Stimulated activated naive CD8-positive, alpha-beta T cell treated with anti-CD3 and anti-CD28 coated beads, Interleukin-15, Interleukin-2, amounts not matched to agents 100 ng/mL and 50 ng/mL, for 24 hours (primary cell): ENCODE measurements around the gene PLA2G4B.

Source experiments
- H3K27ac Mint-ChIP-seq: one replicate; pipeline ENCODE4 v1.8.0; 2021; ENCODE audit warnings: mild to moderate bottlenecking, mixed read lengths
- H3K27me3 Mint-ChIP-seq: one replicate; pipeline ENCODE4 v1.8.0; 2021; ENCODE audit warnings: mixed read lengths
- H3K36me3 Mint-ChIP-seq: one replicate; pipeline ENCODE4 v1.8.0; 2021; ENCODE audit warnings: low read depth, mixed read lengths
- H3K4me1 Mint-ChIP-seq: one replicate; pipeline ENCODE4 v1.8.0; 2021; ENCODE audit warnings: low read depth, mixed read lengths
- H3K4me3 Mint-ChIP-seq: one replicate; pipeline ENCODE4 v1.8.0; 2021; ENCODE audit warnings: mild to moderate bottlenecking, mixed read lengths
- H3K9me3 Mint-ChIP-seq: one replicate; pipeline ENCODE4 v1.8.0; 2021; ENCODE audit warnings: mixed read lengths

The PLA2G4B gene

GRCh38 chr15:41860049-41860828, 21.6 kb downstream of the PLA2G4B start:
- Mint-ChIP-seq H3K27ac (no peak overlapping the region), H3K27me3 (no peaks in the 10 kb centered on the region), H3K4me3 (no peak overlapping the region), H3K36me3 (no peaks in the 10 kb centered on the region), H3K9me3 (no peaks in the 10 kb centered on the region), H3K4me1 (peaks cover 4% of the 10 kb centered on the region)

- no peaks in the 10 kb centered on the region for H3K27me3 Mint-ChIP-seq
- peaks cover 4% of the 10 kb centered on the region for H3K4me1 Mint-ChIP-seq
- no peak overlapping the region for H3K4me3 Mint-ChIP-seq
- H3K27ac Mint-ChIP-seq, result no peak overlapping the region
- no peaks in the 10 kb centered on the region for H3K9me3 Mint-ChIP-seq
- no peaks in the 10 kb centered on the region for H3K36me3 Mint-ChIP-seq
These were observed 23.2 kb downstream of the PLA2G4B start for GRCh38 chr15:41861736-41862356.

GRCh38 chr15:41862515-41863116, 24.0 kb downstream of the PLA2G4B start:
- Mint-ChIP-seq H3K9me3 (no peaks in the 10 kb centered on the region), H3K4me3 (no peak overlapping the region), H3K27me3 (no peaks in the 10 kb centered on the region), H3K4me1 (peaks cover 4% of the 10 kb centered on the region), H3K36me3 (no peaks in the 10 kb centered on the region), H3K27ac (peak overlapping the region; percentile 58)

- Mint-ChIP-seq H3K9me3 (no peaks in the 10 kb centered on the region), H3K36me3 (no peaks in the 10 kb centered on the region), H3K27ac (no peak overlapping the region), H3K4me1 (peaks cover 2% of the 10 kb centered on the region), H3K27me3 (no peaks in the 10 kb centered on the region), H3K4me3 (no peak overlapping the region)
These were observed 26.9 kb downstream of the PLA2G4B start for GRCh38 chr15:41865490-41866055.

GRCh38 chr15:41866263-41866703, 27.6 kb downstream of the PLA2G4B start:
- Mint-ChIP-seq H3K36me3 (no peaks in the 10 kb centered on the region), H3K4me1 (peaks cover 6% of the 10 kb centered on the region), H3K27me3 (no peaks in the 10 kb centered on the region)

GRCh38 chr15:41866872-41867579, 28.4 kb downstream of the PLA2G4B start:
- H3K9me3 Mint-ChIP-seq, result no peaks in the 10 kb centered on the region
- H3K4me1 Mint-ChIP-seq, result peaks cover 6% of the 10 kb centered on the region
- H3K4me3 Mint-ChIP-seq, result no peak overlapping the region
- no peaks in the 10 kb centered on the region for H3K27me3 Mint-ChIP-seq
- no peaks in the 10 kb centered on the region for H3K36me3 Mint-ChIP-seq
- no peak overlapping the region for H3K27ac Mint-ChIP-seq

More at GRCh38 chr15:41866263-41866703, 27.6 kb downstream of the PLA2G4B start:
- no peaks in the 10 kb centered on the region for H3K9me3 Mint-ChIP-seq
- H3K27ac Mint-ChIP-seq, result no peak overlapping the region
- H3K4me3 Mint-ChIP-seq, result no peak overlapping the region

GRCh38 chr15:41868321-41868720, 29.7 kb downstream of the PLA2G4B start:
- Mint-ChIP-seq H3K4me3 (no peak overlapping the region), H3K27ac (no peak overlapping the region), H3K27me3 (no peaks in the 10 kb centered on the region), H3K4me1 (peaks cover 6% of the 10 kb centered on the region), H3K9me3 (no peaks in the 10 kb centered on the region), H3K36me3 (no peaks in the 10 kb centered on the region)

- Mint-ChIP-seq H3K4me1 (peaks cover 6% of the 10 kb centered on the region), H3K4me3 (no peak overlapping the region), H3K36me3 (no peaks in the 10 kb centered on the region), H3K27ac (no peak overlapping the region), H3K9me3 (no peaks in the 10 kb centered on the region), H3K27me3 (no peaks in the 10 kb centered on the region)
These were observed 31.4 kb downstream of the PLA2G4B start for GRCh38 chr15:41869770-41870688.

- no peaks in the 10 kb centered on the region for H3K36me3 Mint-ChIP-seq
- no peaks in the 10 kb centered on the region for H3K9me3 Mint-ChIP-seq
- H3K4me1 Mint-ChIP-seq, result peaks cover 6% of the 10 kb centered on the region
- H3K27me3 Mint-ChIP-seq, result no peaks in the 10 kb centered on the region
- H3K27ac Mint-ChIP-seq, result no peak overlapping the region
- no peak overlapping the region for H3K4me3 Mint-ChIP-seq
These were observed 32.0 kb downstream of the PLA2G4B start for GRCh38 chr15:41870689-41871081.

GRCh38 chr15:41871175-41871905, 32.7 kb downstream of the PLA2G4B start:
- Mint-ChIP-seq H3K4me3 (no peak overlapping the region), H3K36me3 (no peaks in the 10 kb centered on the region), H3K4me1 (peaks cover 6% of the 10 kb centered on the region), H3K27ac (no peak overlapping the region), H3K27me3 (no peaks in the 10 kb centered on the region), H3K9me3 (no peaks in the 10 kb centered on the region)

GRCh38 chr15:41872166-41872747, 33.6 kb downstream of the PLA2G4B start:
- H3K27ac Mint-ChIP-seq, result no peak overlapping the region
- no peaks in the 10 kb centered on the region for H3K27me3 Mint-ChIP-seq
- H3K9me3 Mint-ChIP-seq, result no peaks in the 10 kb centered on the region
- no peaks in the 10 kb centered on the region for H3K36me3 Mint-ChIP-seq
- H3K4me1 Mint-ChIP-seq, result peaks cover 6% of the 10 kb centered on the region
- H3K4me3 Mint-ChIP-seq, result no peak overlapping the region

- H3K4me1 Mint-ChIP-seq, result peaks cover 6% of the 10 kb centered on the region
- H3K9me3 Mint-ChIP-seq, result no peaks in the 10 kb centered on the region
- no peak overlapping the region for H3K27ac Mint-ChIP-seq
- H3K27me3 Mint-ChIP-seq, result no peaks in the 10 kb centered on the region
- H3K4me3 Mint-ChIP-seq, result no peak overlapping the region
- no peaks in the 10 kb centered on the region for H3K36me3 Mint-ChIP-seq
These were observed 35.1 kb downstream of the PLA2G4B start for GRCh38 chr15:41873711-41874110.

GRCh38 chr15:41874736-41875135, 36.1 kb downstream of the PLA2G4B start:
- Mint-ChIP-seq H3K36me3 (no peaks in the 10 kb centered on the region), H3K27me3 (peaks cover 3% of the 10 kb centered on the region)

More at GRCh38 chr15:41874736-41875135, 36.1 kb downstream of the PLA2G4B start:
- Mint-ChIP-seq H3K4me1 (peaks cover 6% of the 10 kb centered on the region), H3K27ac (no peak overlapping the region), H3K4me3 (no peak overlapping the region), H3K9me3 (no peaks in the 10 kb centered on the region)
